ENCODE data around the gene FOXP2.
"Not testable (repeated sequence)": the region's sequence is repeated elsewhere in the genome, so short reads cannot be mapped to it uniquely, and the experiment has no call there.

FOXP2 gene

DNA sequence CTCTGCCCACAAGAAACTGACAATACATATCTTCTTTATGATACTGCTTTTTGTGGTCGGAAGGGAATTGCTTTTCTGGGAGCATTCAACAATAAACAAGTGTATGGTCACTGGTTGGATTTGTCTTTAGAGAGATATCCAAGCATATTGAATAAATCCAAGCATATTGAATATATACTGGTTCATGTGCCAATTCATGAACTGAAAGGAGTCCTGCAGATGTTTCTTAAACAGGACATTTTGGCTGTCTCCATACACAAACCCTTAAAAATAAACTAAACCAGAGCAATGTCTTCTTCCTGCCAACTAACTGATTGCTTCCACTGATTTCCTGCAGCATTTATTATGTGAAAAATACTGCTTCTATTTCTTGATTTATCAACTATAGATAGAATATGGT, 173.9 kb downstream of the FOXP2 start:
- DNase-seq (ENCODE audit: low spot score) = no peak
- H3K27ac ChIP-seq = no peak overlapping the region
- H3K4me3 ChIP-seq = no peak overlapping the region
- TF ChIP-seq, protein P1, sequence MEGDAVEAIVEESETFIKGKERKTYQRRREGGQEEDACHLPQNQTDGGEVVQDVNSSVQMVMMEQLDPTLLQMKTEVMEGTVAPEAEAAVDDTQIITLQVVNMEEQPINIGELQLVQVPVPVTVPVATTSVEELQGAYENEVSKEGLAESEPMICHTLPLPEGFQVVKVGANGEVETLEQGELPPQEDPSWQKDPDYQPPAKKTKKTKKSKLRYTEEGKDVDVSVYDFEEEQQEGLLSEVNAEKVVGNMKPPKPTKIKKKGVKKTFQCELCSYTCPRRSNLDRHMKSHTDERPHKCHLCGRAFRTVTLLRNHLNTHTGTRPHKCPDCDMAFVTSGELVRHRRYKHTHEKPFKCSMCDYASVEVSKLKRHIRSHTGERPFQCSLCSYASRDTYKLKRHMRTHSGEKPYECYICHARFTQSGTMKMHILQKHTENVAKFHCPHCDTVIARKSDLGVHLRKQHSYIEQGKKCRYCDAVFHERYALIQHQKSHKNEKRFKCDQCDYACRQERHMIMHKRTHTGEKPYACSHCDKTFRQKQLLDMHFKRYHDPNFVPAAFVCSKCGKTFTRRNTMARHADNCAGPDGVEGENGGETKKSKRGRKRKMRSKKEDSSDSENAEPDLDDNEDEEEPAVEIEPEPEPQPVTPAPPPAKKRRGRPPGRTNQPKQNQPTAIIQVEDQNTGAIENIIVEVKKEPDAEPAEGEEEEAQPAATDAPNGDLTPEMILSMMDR (IDR thresholded peaks at IDR 0.05) = no peak

DNA sequence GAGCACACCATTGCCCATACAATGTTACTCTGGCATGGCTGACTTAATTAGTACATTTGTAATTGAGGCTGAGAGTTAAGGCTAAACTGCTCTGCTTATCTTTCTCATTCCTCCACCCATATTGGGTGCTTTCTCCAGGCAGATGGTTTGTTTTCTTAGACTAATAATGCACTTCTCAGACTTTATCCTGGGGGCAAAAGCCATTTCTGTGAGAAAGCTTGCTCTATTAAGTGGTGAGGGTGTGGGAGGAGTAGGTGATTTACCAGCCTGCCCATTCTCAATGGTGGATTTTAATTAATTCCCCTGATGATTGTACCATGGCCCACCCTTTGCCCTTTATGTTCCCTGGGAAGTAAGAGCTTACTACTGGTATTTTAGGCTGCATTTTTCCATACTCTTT, 174.8 kb downstream of the FOXP2 start:
- Histone ChIP-seq H3K4me3 (no peak overlapping the region), H3K27ac (no peak overlapping the region)
- no peak for DNase-seq (ENCODE audit: low spot score)
- TF ChIP-seq, protein P1 (IDR thresholded peaks at IDR 0.05) = no peak

DNA sequence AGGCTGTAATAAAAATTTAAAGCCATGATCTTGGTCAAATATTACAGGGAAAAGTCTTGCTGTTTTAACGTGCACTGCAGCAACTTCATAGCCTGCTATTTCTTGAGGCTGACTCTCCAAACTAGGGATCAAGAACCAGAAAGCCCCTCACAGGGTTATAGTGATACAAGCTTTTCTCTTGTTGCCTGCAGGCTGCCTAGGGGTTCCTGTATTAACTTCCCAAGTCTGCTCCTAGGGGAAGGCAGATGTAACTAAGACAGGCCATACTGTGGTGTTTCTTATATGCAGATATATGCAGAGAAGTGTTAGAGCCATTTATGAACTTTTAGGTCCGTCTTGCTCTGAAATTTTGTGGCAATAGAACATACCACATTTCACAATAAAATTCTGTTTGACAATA, 175.7 kb downstream of the FOXP2 start:
- H3K4me3 ChIP-seq = no peak overlapping the region
- TF ChIP-seq, protein P1 (IDR thresholded peaks at IDR 0.05) = no peak
- no peak for DNase-seq (ENCODE audit: low spot score)
- no peak overlapping the region for H3K27ac ChIP-seq

DNA sequence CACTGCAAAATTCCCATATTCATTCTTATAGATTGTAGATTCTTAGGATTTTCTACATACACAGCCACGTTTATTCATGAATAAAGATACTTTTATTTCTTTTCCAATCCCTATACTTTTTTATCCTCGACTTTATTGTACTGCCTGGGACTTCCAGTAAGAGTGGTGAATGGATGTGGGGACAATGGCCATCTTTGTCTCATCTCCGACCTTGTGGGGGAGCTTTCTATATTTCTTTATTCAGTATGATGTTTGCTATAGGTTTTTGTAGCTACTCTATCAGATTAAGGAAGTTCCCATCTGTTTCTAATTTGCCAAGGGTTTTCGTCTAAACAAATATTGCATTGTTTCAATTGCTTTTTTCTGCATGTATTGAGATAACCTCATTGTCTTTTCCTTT, 184.3 kb downstream of the FOXP2 start:
- Histone ChIP-seq H3K4me3 (no peak overlapping the region), H3K27ac (no peak overlapping the region)
- TF ChIP-seq, protein P1 (IDR thresholded peaks at IDR 0.05) = no peak
- DNase-seq (ENCODE audit: low spot score) = no peak

DNA sequence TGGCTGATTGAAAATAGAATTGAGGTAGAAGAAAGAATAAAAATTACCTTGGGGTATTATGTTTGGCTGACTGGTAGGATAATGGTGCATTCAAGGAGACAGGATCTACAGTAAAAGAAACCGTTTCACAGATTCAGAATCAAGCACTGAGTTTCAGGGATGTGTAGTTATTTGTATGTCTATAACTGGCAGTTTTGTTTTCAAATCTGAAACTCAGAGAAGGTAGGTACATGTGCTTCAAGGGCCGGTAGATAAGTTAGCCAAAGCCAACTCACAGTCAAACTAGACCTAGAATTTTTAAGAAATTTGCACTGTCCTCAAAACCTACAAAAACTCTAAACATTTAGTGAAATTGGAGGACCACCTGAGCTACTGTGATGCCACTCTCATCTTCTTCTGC, 191.5 kb downstream of the FOXP2 start:
- Histone ChIP-seq H3K27ac (no peak overlapping the region), H3K4me3 (no peak overlapping the region)
- no peak for DNase-seq (ENCODE audit: low spot score)
- TF ChIP-seq, protein P1 (IDR thresholded peaks at IDR 0.05) = no peak

DNA sequence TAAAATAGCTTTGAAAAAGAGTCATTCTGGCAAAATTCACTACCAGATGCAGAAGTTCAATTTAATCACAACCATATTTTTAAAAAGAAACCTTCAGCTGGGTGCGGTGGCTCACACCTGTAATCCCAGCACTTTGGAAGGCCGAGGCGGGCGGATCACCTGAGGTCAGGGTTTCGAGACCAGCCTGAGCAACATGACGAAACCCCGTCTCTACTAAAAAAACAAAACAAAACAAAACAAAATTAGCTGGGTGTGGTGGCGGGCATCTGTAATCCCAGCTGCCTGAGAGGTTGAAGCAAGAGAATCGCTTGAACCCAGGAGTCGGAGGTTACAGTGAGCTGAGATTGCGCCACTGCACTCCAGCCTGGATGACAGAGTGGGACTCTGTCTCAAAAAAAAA, 194.2 kb downstream of the FOXP2 start:
- H3K27ac ChIP-seq; H3K4me3 ChIP-seq; DNase-seq (ENCODE audit: low spot score): not testable (repeated sequence)

DNA sequence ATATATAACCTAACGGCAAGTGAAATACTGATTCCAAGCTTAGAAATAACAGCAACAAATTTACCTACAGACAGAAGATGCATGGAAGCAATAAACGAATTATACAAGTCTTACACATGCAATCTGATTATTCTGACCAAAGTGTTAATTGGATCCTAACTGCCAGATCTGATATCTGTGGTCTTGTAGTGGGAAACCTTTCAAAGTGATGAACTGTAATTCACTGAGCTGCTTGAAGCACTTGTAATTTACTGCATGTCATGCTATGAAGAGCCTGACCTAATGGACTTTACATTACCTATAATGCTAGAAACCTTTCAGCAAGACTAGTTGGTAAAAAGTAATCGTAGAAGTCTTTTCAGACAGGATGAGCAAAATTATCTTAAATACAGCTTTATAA, 205.6 kb downstream of the FOXP2 start:
- Histone ChIP-seq H3K4me3 (no peak overlapping the region), H3K27ac (no peak overlapping the region)
- TF ChIP-seq, protein P1 (IDR thresholded peaks at IDR 0.05) = no peak
- no peak for DNase-seq (ENCODE audit: low spot score)

DNA sequence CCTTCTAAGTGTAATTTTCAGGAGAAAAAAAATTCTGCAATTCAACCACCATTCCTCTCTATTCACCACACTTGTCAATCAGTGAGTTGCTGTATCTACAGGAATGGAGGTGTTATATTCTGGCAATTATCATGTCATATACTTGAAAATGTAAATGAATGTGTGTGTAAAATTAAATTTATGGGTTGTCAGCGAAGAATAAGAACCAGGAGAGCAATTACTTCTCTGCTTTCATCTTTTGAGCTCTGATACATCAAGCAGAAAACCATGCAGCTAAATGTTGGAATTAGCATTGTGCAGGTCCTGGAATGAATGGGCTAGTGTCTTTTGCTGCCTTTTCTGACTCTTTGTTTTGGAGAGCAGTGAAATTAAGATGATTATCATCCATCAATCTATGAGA, 207.6 kb downstream of the FOXP2 start:
- H3K4me3 ChIP-seq = no peak overlapping the region
- no peak for DNase-seq (ENCODE audit: low spot score)
- H3K27ac ChIP-seq = no peak overlapping the region
- TF ChIP-seq, protein P1 (IDR thresholded peaks at IDR 0.05) = no peak
